OCI-LY7 (cell line): ENCODE results near the gene FMNL2. TPM values are rescaled to one million over a fixed set of nuclear protein-coding genes. Genes with fewer than 3 reads are reported as not detected.

ENCODE experiments used
- BruUV-seq: library from RNA; stranded (reverse); fragments of 400-500 nt; replicated peaks from 2 replicates; lab custom pipeline; 2021; lab: Mats Ljungman, UMichigan
- CTCF ChIA-PET: fragments of 300-600 bp; sonication (Branson Sonifier 250); formaldehyde crosslinking; loops from one replicate; lab custom pipeline; 2022; ENCODE audit warnings: antibody characterized with exemption; ENCODE audit not compliant: unreplicated experiment; lab: Charles Lee
- POLR2A ChIA-PET: fragments of 300-600 bp; sonication (Branson Sonifier 250); formaldehyde crosslinking; loops from one replicate; lab custom pipeline; 2022; ENCODE audit warnings: antibody characterized with exemption; lab: Charles Lee
- DNase-seq: peaks from one replicate; pipeline ENCODE4 v3.0.0-alpha.2; 2015; ENCODE audit warnings: low spot score
- H2AFZ ChIP-seq: fragments of 200-600 bp; sonication (generic), shearing (Covaris generic); 2 replicates; pipeline ENCODE4 v1.6.1; 2014; ENCODE audit warnings: mild to moderate bottlenecking, antibody characterized with exemption, low read length, moderate library complexity
- H3K27ac ChIP-seq: fragments of 200-600 bp; sonication (generic); 2 replicates; pipeline ENCODE4 v1.5.1; 2014; ENCODE audit warnings: mixed run types, low read depth, mild to moderate bottlenecking, moderate library complexity, low read length, inconsistent platforms; ENCODE audit not compliant: poor library complexity, severe bottlenecking
- H3K36me3 ChIP-seq: fragments of 200-600 bp; sonication (generic); 2 replicates; pipeline ENCODE4 v1.6.1; 2014; ENCODE audit warnings: mild to moderate bottlenecking, antibody characterized with exemption, low read length, moderate library complexity, mixed read lengths; ENCODE audit not compliant: insufficient read depth
- H3K4me1 ChIP-seq: fragments of 200-600 bp; sonication (generic); 2 replicates; pipeline ENCODE4 v1.5.1; 2014; ENCODE audit warnings: mild to moderate bottlenecking, low read length; ENCODE audit not compliant: insufficient read depth, poor library complexity, severe bottlenecking
- H3K4me2 ChIP-seq: fragments of 200-600 bp; sonication (generic); 2 replicates; pipeline ENCODE4 v1.6.1; 2014; ENCODE audit warnings: mild to moderate bottlenecking, low read length
- H3K4me3 ChIP-seq: fragments of 200-600 bp; sonication (generic); 2 replicates; pipeline ENCODE4 v1.5.1; 2014; ENCODE audit warnings: mild to moderate bottlenecking, low read depth, low read length; ENCODE audit not compliant: poor library complexity, severe bottlenecking
- H3K79me2 ChIP-seq: fragments of 200-600 bp; sonication (generic); 2 replicates; pipeline ENCODE4 v1.6.1; 2016; ENCODE audit warnings: low read depth, mild to moderate bottlenecking, low read length, moderate library complexity, mixed read lengths; ENCODE audit not compliant: insufficient read depth
- H3K9me2 ChIP-seq: fragments of 200-600 bp; sonication (generic); 2 replicates; pipeline ENCODE4 v1.6.1; 2016; ENCODE audit warnings: mild to moderate bottlenecking, low read length, mixed read lengths; ENCODE audit not compliant: insufficient read depth
- H3K9me3 ChIP-seq: fragments of 200-600 bp; sonication (generic); 2 replicates; pipeline ENCODE4 v1.6.1; 2014; ENCODE audit warnings: mild to moderate bottlenecking, mixed run types, low read length, mixed read lengths
- H4K20me1 ChIP-seq: fragments of 200-600 bp; sonication (generic); 2 replicates; pipeline ENCODE4 v1.6.1; 2014; ENCODE audit warnings: mild to moderate bottlenecking, antibody characterized with exemption, low read length, moderate library complexity, mixed read lengths; ENCODE audit not compliant: insufficient read depth
- CTCF ChIP-seq: fragments of 200-600 bp; sonication (generic); conservative IDR thresholded peaks from 2 replicates; pipeline ENCODE4 v1.5.1; 2014; ENCODE audit warnings: mild to moderate bottlenecking, antibody characterized with exemption, low read length, moderate library complexity, mixed read lengths
- EZH2phosphoT487 ChIP-seq: fragments of 200-600 bp; sonication (generic); IDR thresholded peaks from 2 replicates; pipeline ENCODE4 v1.6.1; 2018; ENCODE audit warnings: low read depth, borderline replicate concordance, mild to moderate bottlenecking, mixed run types, antibody characterized with exemption, low read length, moderate library complexity, mixed read lengths
- intact Hi-C: fragments of 100-400 bp; cut with micrococcal nuclease; formaldehyde crosslinking; loops from one replicate; pipeline ENCODE4 v1.10.0; 2022; ENCODE audit not compliant: unreplicated experiment
- total RNA-seq, 2 experiments: library from RNA; depleted of rRNA in 1 of 2; stranded (reverse); fragments of >200 nt in 1 of 2; shearing (Covaris generic) in 1 of 2; gene quantifications; 2 replicates each; pipeline ENCODE4 v1.2.3, GENCODE V29; 2014 to 2022

FMNL2 gene
- total RNA-seq, 2 experiments from 2014 or later: 0.03 to 0.21 TPM

GRCh38 chr2:152581360-152581759 is 246.4 kb downstream of the FMNL2 start:
- Histone ChIP-seq H3K36me3 (no peaks in the 10 kb centered on the region), H3K79me2 (no peaks in the 10 kb centered on the region), H3K4me3 (no peak overlapping the region), H4K20me1 (no peaks in the 10 kb centered on the region), H3K9me2 (no peaks in the 10 kb centered on the region), H3K27ac (no peak overlapping the region), H3K9me3 (no peaks in the 10 kb centered on the region), H2AFZ (no peak overlapping the region), H3K4me2 (no peak overlapping the region), H3K4me1 (no peaks in the 10 kb centered on the region)
- CTCF ChIA-PET: no interaction called here
- no peak for TF ChIP-seq CTCF
- TF ChIP-seq EZH2phosphoT487: no peak
- intact Hi-C loops: no loop called here
- POLR2A ChIA-PET: no interaction called here
- DNase-seq: no peak
- no TSS peak for BruUV-seq

GRCh38 chr2:152582081-152582480 is 247.1 kb downstream of the FMNL2 start:
- intact Hi-C loops: no loop called here
- Histone ChIP-seq H3K4me3 (no peak overlapping the region), H3K36me3 (no peaks in the 10 kb centered on the region), H3K4me2 (no peak overlapping the region), H2AFZ (no peak overlapping the region), H3K9me2 (no peaks in the 10 kb centered on the region), H4K20me1 (no peaks in the 10 kb centered on the region), H3K27ac (no peak overlapping the region), H3K4me1 (no peaks in the 10 kb centered on the region), H3K79me2 (no peaks in the 10 kb centered on the region), H3K9me3 (no peaks in the 10 kb centered on the region)
- POLR2A ChIA-PET: no interaction called here
- no TSS peak for BruUV-seq
- no peak for TF ChIP-seq EZH2phosphoT487
- no peak for TF ChIP-seq CTCF
- DNase-seq: no peak
- CTCF ChIA-PET: no interaction called here

GRCh38 chr2:152583512-152584229 is 248.7 kb downstream of the FMNL2 start:
- no peak overlapping the region for H3K4me3 ChIP-seq
- TF ChIP-seq CTCF: no peak
- no peak for TF ChIP-seq EZH2phosphoT487
- no peak overlapping the region for H2AFZ ChIP-seq
- H4K20me1 ChIP-seq: no peaks in the 10 kb centered on the region
- BruUV-seq: no TSS peak
- H3K27ac ChIP-seq: no peak overlapping the region
- no peaks in the 10 kb centered on the region for H3K4me1 ChIP-seq
- H3K4me2 ChIP-seq: no peak overlapping the region
- no peaks in the 10 kb centered on the region for H3K36me3 ChIP-seq
- H3K9me3 ChIP-seq: no peaks in the 10 kb centered on the region
- POLR2A ChIA-PET: no interaction called here
- DNase-seq: no peak
- H3K9me2 ChIP-seq: no peaks in the 10 kb centered on the region
- CTCF ChIA-PET: no interaction called here
- no peaks in the 10 kb centered on the region for H3K79me2 ChIP-seq
- intact Hi-C loops: no loop called here
